B cell (primary cell): ENCODE data around the gene KRTAP4-6.

Source experiments
- EZH2 ChIP-seq: IDR thresholded peaks from 2 replicates; pipeline ENCODE4 v1.6.1; 2012; ENCODE audit warnings: borderline replicate concordance, low read depth, mild to moderate bottlenecking, moderate library complexity, low read length; ENCODE audit not compliant: insufficient read depth, poor library complexity, severe bottlenecking
- TF ChIP-seq, protein P1 (sequence below): fragments of 200-600 bp; IDR thresholded peaks from one replicate; pipeline ENCODE4 v1.8.0; 2022; ENCODE audit warnings: antibody characterized with exemption, mild to moderate bottlenecking

DNA sequence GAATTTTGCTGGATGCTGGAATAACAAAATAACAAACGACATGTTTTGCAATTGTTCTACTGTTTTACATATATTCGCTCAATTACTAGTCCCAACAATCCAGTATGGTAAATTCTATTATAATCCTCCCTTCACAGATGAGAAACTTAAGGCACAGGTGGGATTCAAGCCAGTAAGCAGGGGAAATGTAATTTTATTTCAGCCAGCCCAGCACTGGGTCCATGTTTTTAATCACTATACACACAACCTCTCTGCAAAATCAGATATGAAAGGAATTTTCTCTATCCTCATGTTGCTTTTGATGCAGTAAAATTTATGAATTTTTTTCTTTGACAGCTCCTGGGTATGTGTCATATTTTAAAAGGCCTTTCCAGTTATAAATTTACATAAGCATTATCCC lies 4.9 kb upstream of the KRTAP4-6 start:
- TF ChIP-seq, protein P1, sequence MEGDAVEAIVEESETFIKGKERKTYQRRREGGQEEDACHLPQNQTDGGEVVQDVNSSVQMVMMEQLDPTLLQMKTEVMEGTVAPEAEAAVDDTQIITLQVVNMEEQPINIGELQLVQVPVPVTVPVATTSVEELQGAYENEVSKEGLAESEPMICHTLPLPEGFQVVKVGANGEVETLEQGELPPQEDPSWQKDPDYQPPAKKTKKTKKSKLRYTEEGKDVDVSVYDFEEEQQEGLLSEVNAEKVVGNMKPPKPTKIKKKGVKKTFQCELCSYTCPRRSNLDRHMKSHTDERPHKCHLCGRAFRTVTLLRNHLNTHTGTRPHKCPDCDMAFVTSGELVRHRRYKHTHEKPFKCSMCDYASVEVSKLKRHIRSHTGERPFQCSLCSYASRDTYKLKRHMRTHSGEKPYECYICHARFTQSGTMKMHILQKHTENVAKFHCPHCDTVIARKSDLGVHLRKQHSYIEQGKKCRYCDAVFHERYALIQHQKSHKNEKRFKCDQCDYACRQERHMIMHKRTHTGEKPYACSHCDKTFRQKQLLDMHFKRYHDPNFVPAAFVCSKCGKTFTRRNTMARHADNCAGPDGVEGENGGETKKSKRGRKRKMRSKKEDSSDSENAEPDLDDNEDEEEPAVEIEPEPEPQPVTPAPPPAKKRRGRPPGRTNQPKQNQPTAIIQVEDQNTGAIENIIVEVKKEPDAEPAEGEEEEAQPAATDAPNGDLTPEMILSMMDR = no peak
- TF ChIP-seq EZH2 = no peak
